GM23338 (cell line): ENCODE results near the gene GPR158.

Experiments used
- CREB1 ChIP-seq: fragments of 250-450 bp; sonication (Bioruptor Pico); IDR thresholded peaks from 2 replicates; pipeline ENCODE4 v1.5.0; 2020; ENCODE audit warnings: low read depth, mild to moderate bottlenecking, moderate library complexity
- CTCF ChIP-seq, 2 experiments: fragments of 200-600 bp in 1 of 2; sonication (generic) in 1 of 2; conservative IDR thresholded peaks; 2 replicates each; pipeline versions ENCODE4 v1.5.1 to v1.6.1; 2016 to 2017; ENCODE audit warnings: antibody characterized with exemption in 2 of 2, low read depth in 2 of 2, mild to moderate bottlenecking in 2 of 2, moderate library complexity in 1 of 2
- EZH2 ChIP-seq: fragments of 200-600 bp; sonication (generic); IDR thresholded peaks from one replicate; pipeline ENCODE4 v1.8.0; 2017; ENCODE audit warnings: antibody characterized with exemption, mild to moderate bottlenecking, low read depth; ENCODE audit not compliant: unreplicated experiment
- EZH2phosphoT487 ChIP-seq: fragments of 200-600 bp; sonication (generic); IDR thresholded peaks from one replicate; pipeline ENCODE4 v1.8.1; 2018; ENCODE audit warnings: antibody characterized with exemption; ENCODE audit not compliant: unreplicated experiment
- JUNB ChIP-seq: IDR thresholded peaks from one replicate; pipeline ENCODE4 v1.6.1; 2016; ENCODE audit warnings: antibody characterized with exemption; ENCODE audit not compliant: unreplicated experiment
- POLR2AphosphoS5 ChIP-seq: IDR thresholded peaks from 2 replicates; pipeline ENCODE4 v1.6.1; 2016; ENCODE audit warnings: antibody characterized with exemption, low read depth
- STAT1 ChIP-seq: IDR thresholded peaks from one replicate; pipeline ENCODE4 v1.6.1; 2016; ENCODE audit warnings: antibody characterized with exemption; ENCODE audit not compliant: unreplicated experiment
- ZNF462 ChIP-seq: fragments of 250-450 bp; sonication (Bioruptor Pico); IDR thresholded peaks from 2 replicates; pipeline ENCODE4 v1.5.0; 2020; ENCODE audit warnings: mild to moderate bottlenecking, moderate library complexity

DNA sequence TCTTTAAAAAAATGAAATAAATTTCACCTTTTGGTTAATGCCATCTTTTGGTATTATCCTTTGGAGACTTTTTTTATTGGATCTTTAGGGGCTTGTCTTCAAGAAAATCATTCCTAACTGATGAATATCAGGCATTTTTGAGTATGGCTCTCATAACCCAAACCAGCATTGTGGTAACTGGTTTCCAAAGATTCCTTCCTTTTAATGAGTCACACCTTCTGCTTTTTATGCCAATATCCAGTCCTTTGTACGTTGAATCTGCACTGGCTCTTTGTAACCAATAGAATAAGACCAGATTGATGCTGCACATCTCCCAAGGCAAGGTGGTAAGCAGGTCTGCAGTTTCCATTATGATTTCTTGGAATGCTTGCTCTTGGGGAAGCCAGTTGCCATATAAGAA, 89.1 kb downstream of the GPR158 start:
- TF ChIP-seq CTCF (conservative IDR thresholded peaks at IDR 0.05; ENCODE audit: low read depth in 2 of 2): no peak
- TF ChIP-seq POLR2AphosphoS5: no peak
- TF ChIP-seq EZH2: no peak
- TF ChIP-seq ZNF462 (CRISPR knock-in tag): no peak
- no peak for TF ChIP-seq EZH2phosphoT487
- TF ChIP-seq JUNB: no peak
- no peak for TF ChIP-seq CREB1 (CRISPR knock-in tag)
- TF ChIP-seq STAT1: no peak
